SK-N-SH treated with all-trans-retinoic acid at 6 μM for 48 hours (cell line): ENCODE measurements around the gene TAMALIN.

Source experiments
- CSRNP3 ChIP-seq: fragments of 250-450 bp; sonication (Bioruptor Pico); IDR thresholded peaks from 2 replicates; pipeline ENCODE4 v1.5.1; 2021; ENCODE audit warnings: mild to moderate bottlenecking, moderate library complexity
- ISL1 ChIP-seq: fragments of 250-450 bp; sonication (Bioruptor Pico); IDR thresholded peaks from 2 replicates; pipeline ENCODE4 v2.1.2; 2022; ENCODE audit warnings: mild to moderate bottlenecking, moderate library complexity
- OSR1 ChIP-seq: fragments of 250-450 bp; sonication (Bioruptor Pico); IDR thresholded peaks from 2 replicates; pipeline ENCODE4 v1.8.0; 2022; ENCODE audit warnings: moderate library complexity, mild to moderate bottlenecking, inconsistent platforms
- RARB ChIP-seq: fragments of 250-450 bp; sonication (Bioruptor Pico); IDR thresholded peaks from 2 replicates; pipeline ENCODE4 v1.8.0; 2021; ENCODE audit warnings: mild to moderate bottlenecking, moderate library complexity
- TSHZ2 ChIP-seq: fragments of 250-450 bp; sonication (Bioruptor Pico); IDR thresholded peaks from 2 replicates; pipeline ENCODE4 v1.5.0; 2020; ENCODE audit warnings: mild to moderate bottlenecking, moderate library complexity
- ZFP3 ChIP-seq: fragments of 250-450 bp; sonication (Bioruptor Pico); IDR thresholded peaks from 2 replicates; pipeline ENCODE4 v1.5.0; 2020; ENCODE audit warnings: mild to moderate bottlenecking, moderate library complexity

DNA sequence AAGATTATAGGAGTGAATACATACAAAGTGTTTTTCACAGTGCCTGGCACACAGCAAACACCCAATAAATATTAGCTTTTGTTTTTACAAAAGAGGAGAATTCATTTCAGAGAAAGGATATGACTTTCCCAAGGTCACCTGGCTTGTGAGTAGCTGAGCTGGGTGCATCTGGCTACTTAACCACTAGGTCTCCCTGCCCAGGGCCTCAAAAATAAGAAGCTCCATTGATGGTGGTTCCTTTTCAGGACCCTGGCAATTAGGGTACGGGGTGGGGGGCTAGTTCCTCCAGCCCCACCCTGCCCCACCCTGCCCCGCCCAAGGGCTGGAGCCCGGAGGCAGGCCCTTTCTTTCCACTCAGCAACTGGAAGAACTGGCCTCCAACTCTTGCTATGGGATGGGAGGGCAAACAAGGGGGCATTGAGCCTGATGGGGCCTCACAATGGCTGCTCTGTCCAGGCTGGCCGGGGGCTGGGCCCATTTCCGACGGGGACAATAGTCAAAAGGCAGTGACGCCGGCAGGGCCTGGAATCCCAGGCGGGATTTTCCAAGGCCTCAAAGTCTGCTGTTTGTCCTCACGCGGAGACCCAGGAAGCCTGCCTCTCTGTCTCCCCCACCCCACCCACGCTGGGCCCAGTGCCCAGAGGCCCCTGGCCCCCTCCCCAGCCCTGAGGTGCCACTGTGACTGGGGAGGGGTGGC is 54.9 kb downstream of the TAMALIN start:
- TF ChIP-seq ISL1 (CRISPR knock-in tag) (no peak), OSR1 (CRISPR knock-in tag) (no peak), ZFP3 (CRISPR knock-in tag) (no peak), TSHZ2 (CRISPR knock-in tag) (no peak), RARB (no peak), CSRNP3 (CRISPR knock-in tag) (no peak)
